HG03135 (cell line): ENCODE measurements around the gene RXRA.

Experiments
- ATAC-seq: cut with Tn5 transposase; IDR thresholded peaks from one replicate; pipeline ENCODE4 v1.9.1; 2021; ENCODE audit warnings: mild to moderate bottlenecking, moderate library complexity; ENCODE audit not compliant: unreplicated experiment

The RXRA gene

GRCh38 chr9:134459573-134459972 lies 133.3 kb downstream of the RXRA start:
- no peak for ATAC-seq

GRCh38 chr9:134460206-134460605 lies 134.0 kb downstream of the RXRA start:
- no peak for ATAC-seq

GRCh38 chr9:134460896-134461295 lies 134.6 kb downstream of the RXRA start:
- no peak for ATAC-seq

- ATAC-seq, result no peak
Observed at GRCh38 chr9:134461426-134461982, 135.2 kb downstream of the RXRA start.

- ATAC-seq, result no peak
Observed at GRCh38 chr9:134462318-134462717, 136.1 kb downstream of the RXRA start.

GRCh38 chr9:134463280-134463679 lies 137.0 kb downstream of the RXRA start:
- no peak for ATAC-seq

- ATAC-seq, result no peak
Observed at GRCh38 chr9:134466869-134467616, 140.8 kb downstream of the RXRA start.

GRCh38 chr9:134468358-134468757 lies 142.1 kb downstream of the RXRA start:
- no peak for ATAC-seq

GRCh38 chr9:134469041-134469875 lies 143.0 kb downstream of the RXRA start:
- no peak for ATAC-seq

GRCh38 chr9:134472256-134472655 lies 146.0 kb downstream of the RXRA start:
- no peak for ATAC-seq

GRCh38 chr9:134473141-134474054 lies 147.1 kb downstream of the RXRA start:
- ATAC-seq, result no peak

- no peak for ATAC-seq
Observed at GRCh38 chr9:134474055-134474370, 147.8 kb downstream of the RXRA start.

GRCh38 chr9:134475011-134475790 lies 148.9 kb downstream of the RXRA start:
- ATAC-seq, result no peak

GRCh38 chr9:134476272-134476941 lies 150.2 kb downstream of the RXRA start:
- no peak for ATAC-seq

- ATAC-seq, result no peak
Observed at GRCh38 chr9:134476942-134477335, 150.7 kb downstream of the RXRA start.

GRCh38 chr9:134477342-134477925 lies 151.2 kb downstream of the RXRA start:
- no peak for ATAC-seq

GRCh38 chr9:134477927-134478326 lies 151.7 kb downstream of the RXRA start:
- ATAC-seq, result no peak

- no peak for ATAC-seq
Observed at GRCh38 chr9:134481762-134482161, 155.5 kb downstream of the RXRA start.

- no peak for ATAC-seq
Observed at GRCh38 chr9:134482226-134482625, 156.0 kb downstream of the RXRA start.
